Parathyroid adenoma (tissue), 2 donors: ENCODE measurements around the gene BORCS8.
"Not testable (repeated sequence)": the region's sequence is repeated elsewhere in the genome, so short reads cannot be mapped to it uniquely, and the experiment has no call there.

Experiments used
- H2AFZ ChIP-seq: fragments of 300-600 bp; sonication (generic); one replicate; pipeline ENCODE4 v1.7.0; 2017; ENCODE audit warnings: antibody characterized with exemption, mild to moderate bottlenecking
- H3K27ac ChIP-seq: fragments of 300-600 bp; sonication (generic); one replicate; pipeline ENCODE4 v1.7.0; 2017
- H3K27me3 ChIP-seq: fragments of 300-600 bp; sonication (generic); one replicate; pipeline ENCODE4 v1.7.0; 2017; ENCODE audit warnings: low read length; ENCODE audit not compliant: control insufficient read depth, insufficient read depth
- H3K36me3 ChIP-seq: fragments of 300-600 bp; sonication (generic); one replicate; pipeline ENCODE4 v1.7.0; 2017; ENCODE audit warnings: low read length; ENCODE audit not compliant: control insufficient read depth, insufficient read depth
- H3K4me1 ChIP-seq: fragments of 300-600 bp; sonication (generic); one replicate; pipeline ENCODE4 v1.7.0; 2017; ENCODE audit warnings: control low read depth
- H3K4me2 ChIP-seq: fragments of 300-600 bp; sonication (generic); one replicate; pipeline ENCODE4 v1.7.0; 2017; ENCODE audit warnings: low read length
- H3K4me3 ChIP-seq: fragments of 300-600 bp; sonication (generic); one replicate; pipeline ENCODE4 v1.7.0; 2017; ENCODE audit warnings: low read depth, low read length
- H3K79me2 ChIP-seq: fragments of 300-600 bp; sonication (generic); one replicate; pipeline ENCODE4 v1.7.0; 2017; ENCODE audit warnings: control low read depth
- H3K9ac ChIP-seq: fragments of 300-600 bp; sonication (generic); one replicate; pipeline ENCODE4 v1.7.0; 2017; ENCODE audit warnings: mild to moderate bottlenecking
- H3K9me3 ChIP-seq: fragments of 300-600 bp; sonication (generic); one replicate; pipeline ENCODE4 v1.7.0; 2017; ENCODE audit warnings: low read length; ENCODE audit not compliant: control insufficient read depth
- TF ChIP-seq, protein P1 (sequence below): fragments of 300-600 bp; sonication (generic); IDR thresholded peaks from one replicate; pipeline ENCODE4 v1.7.0; 2017; ENCODE audit warnings: antibody characterized with exemption, mild to moderate bottlenecking
- donor health status: primary hyperparathyroidism.

Gene BORCS8

DNA sequence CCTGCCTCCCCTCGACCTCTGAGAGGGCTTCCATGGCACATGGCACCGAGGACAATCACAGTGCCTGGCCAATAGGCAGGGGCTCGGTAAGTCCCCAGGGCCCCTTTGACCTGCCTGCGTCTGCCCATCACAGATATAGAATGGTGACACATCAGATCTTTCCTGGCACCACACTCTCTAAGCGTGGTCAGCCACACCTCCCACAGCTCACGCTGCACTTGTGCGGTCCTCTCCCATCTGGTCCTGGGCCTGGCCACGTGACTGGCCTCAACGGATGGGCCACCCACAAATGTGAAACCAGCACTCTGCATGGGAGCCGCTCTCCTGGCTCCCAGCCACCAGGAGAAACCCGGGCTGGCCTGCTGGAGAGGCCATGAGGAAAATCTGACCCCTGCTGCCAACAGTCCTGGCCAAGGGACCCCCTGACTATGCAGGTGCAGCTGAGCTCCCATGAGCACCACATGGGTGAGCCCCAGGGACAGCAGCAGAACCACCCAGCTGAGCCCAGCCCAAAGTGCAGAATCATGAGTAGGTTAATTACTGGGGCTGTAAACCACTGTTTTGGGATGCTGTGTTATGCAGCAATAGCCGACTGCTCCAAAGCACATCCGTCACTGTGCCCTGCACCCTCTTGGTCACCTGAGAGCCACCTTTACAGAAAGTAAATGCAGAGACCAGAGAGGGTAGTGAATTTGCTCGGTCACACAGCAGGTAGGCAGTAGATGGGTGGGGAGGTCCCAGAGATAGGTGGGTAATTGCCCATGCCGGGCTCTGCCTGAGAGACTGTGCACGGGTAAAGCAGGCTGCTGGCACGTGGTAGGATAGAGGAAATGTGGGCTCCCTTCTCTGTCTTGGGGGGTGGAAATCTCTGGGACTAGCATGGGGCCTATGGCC is 12.2 kb downstream of the BORCS8 start:
- Histone ChIP-seq H3K9me3 (no peaks in the 10 kb centered on the region), H3K79me2 (no peaks in the 10 kb centered on the region), H3K27me3 (no peaks in the 10 kb centered on the region), H3K9ac (no peak overlapping the region), H3K27ac (no peak overlapping the region), H2AFZ (no peak overlapping the region), H3K4me3 (no peak overlapping the region), H3K36me3 (no peaks in the 10 kb centered on the region), H3K4me2 (no peak overlapping the region), H3K4me1 (no peaks in the 10 kb centered on the region)
- TF ChIP-seq, protein P1, sequence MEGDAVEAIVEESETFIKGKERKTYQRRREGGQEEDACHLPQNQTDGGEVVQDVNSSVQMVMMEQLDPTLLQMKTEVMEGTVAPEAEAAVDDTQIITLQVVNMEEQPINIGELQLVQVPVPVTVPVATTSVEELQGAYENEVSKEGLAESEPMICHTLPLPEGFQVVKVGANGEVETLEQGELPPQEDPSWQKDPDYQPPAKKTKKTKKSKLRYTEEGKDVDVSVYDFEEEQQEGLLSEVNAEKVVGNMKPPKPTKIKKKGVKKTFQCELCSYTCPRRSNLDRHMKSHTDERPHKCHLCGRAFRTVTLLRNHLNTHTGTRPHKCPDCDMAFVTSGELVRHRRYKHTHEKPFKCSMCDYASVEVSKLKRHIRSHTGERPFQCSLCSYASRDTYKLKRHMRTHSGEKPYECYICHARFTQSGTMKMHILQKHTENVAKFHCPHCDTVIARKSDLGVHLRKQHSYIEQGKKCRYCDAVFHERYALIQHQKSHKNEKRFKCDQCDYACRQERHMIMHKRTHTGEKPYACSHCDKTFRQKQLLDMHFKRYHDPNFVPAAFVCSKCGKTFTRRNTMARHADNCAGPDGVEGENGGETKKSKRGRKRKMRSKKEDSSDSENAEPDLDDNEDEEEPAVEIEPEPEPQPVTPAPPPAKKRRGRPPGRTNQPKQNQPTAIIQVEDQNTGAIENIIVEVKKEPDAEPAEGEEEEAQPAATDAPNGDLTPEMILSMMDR, result no peak

DNA sequence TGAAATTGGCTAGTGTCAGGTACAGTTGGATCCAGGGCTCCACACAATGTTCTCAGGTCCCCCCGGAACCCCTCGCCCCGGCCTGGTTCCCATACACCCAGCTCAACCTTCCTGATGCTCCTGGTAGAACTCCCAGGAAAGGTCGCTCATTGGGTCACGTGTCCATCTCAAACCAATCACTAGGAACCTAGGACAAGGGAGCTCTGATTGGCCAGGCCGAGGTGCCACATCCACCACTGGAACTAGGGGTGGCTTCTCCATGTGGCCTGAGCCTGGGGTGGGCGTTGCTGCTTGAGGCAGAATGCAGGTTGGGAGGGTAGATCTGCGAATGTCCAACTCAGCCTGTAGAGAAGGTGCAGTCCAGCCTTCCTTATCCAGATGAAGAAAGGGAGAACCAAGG is 15.0 kb downstream of the BORCS8 start:
- Histone ChIP-seq H3K79me2 (no peaks in the 10 kb centered on the region), H3K9me3 (no peaks in the 10 kb centered on the region), H3K4me3 (no peak overlapping the region), H3K4me2 (no peak overlapping the region), H2AFZ (no peak overlapping the region), H3K27ac (no peak overlapping the region), H3K9ac (no peak overlapping the region), H3K36me3 (no peaks in the 10 kb centered on the region), H3K4me1 (no peaks in the 10 kb centered on the region), H3K27me3 (no peaks in the 10 kb centered on the region)
- TF ChIP-seq, protein P1, result no peak

DNA sequence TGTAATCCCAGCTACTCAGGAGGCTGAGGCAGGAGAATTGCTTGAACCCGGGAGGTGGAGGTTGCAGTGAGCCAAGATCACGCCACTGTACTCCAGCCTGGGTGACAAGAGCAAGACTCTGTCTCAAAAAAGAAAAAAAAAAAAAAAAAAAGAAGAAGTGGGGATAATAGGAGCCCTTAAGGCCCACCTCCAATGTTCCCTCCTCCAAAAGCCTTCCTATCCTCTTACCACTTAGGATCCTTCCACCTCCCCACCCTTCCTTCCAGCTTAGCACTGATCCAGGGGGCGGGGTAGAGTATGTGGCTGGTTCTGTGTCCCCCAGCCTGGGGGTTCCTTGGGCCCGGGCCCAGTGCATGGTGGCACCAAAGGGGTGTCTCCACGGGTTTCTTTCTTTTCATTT is 18.7 kb downstream of the BORCS8 start:
- H3K27me3 ChIP-seq, H3K27ac ChIP-seq, H3K9me3 ChIP-seq, H3K4me1 ChIP-seq, H3K79me2 ChIP-seq, H3K4me3 ChIP-seq, H2AFZ ChIP-seq, H3K4me2 ChIP-seq, H3K9ac ChIP-seq, H3K36me3 ChIP-seq: not testable (repeated sequence)

DNA sequence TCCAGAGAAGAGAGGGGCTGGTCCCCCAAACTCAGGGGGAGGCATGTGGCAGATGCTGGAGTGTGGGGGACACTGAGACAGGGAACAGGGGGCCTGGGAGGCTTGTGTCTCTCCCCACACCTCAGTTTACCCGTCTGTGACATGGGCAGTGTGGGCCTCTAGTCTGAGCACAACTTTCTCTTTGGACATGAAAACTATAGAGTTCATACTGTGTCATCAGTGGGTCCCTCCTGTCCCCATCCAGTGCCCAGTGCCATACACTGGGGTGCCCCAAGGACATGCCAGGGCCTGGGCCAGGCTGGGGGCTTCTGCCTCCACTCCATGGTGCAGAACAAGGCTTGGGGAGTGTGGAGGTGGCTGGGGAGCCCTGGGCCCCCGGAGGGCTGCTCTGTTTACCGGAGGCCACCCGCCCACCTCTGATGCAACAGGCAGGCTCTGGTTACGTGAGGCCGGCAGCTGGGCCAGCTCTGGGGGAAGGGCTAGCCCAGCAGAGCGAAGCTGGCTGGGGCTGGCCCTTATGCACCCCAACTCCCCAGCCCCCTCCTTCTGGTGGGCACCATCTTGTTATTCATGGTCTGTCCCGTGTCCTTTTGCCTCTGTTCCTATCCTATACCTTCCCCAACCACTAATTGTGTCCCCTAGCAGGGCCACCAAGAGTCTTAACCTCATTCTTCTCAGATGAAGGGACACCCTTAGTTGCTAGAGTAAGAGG is 20.0 kb downstream of the BORCS8 start:
- peaks cover 2% of the 10 kb centered on the region for H3K4me1 ChIP-seq
- H3K9ac ChIP-seq, result no peak overlapping the region
- no peaks in the 10 kb centered on the region for H3K79me2 ChIP-seq
- H3K27ac ChIP-seq, result no peak overlapping the region
- H3K4me2 ChIP-seq, result no peak overlapping the region
- H3K36me3 ChIP-seq, result no peaks in the 10 kb centered on the region
- H3K9me3 ChIP-seq, result no peaks in the 10 kb centered on the region
- no peak overlapping the region for H2AFZ ChIP-seq
- H3K4me3 ChIP-seq, result no peak overlapping the region
- no peaks in the 10 kb centered on the region for H3K27me3 ChIP-seq
- TF ChIP-seq, protein P1, result no peak

DNA sequence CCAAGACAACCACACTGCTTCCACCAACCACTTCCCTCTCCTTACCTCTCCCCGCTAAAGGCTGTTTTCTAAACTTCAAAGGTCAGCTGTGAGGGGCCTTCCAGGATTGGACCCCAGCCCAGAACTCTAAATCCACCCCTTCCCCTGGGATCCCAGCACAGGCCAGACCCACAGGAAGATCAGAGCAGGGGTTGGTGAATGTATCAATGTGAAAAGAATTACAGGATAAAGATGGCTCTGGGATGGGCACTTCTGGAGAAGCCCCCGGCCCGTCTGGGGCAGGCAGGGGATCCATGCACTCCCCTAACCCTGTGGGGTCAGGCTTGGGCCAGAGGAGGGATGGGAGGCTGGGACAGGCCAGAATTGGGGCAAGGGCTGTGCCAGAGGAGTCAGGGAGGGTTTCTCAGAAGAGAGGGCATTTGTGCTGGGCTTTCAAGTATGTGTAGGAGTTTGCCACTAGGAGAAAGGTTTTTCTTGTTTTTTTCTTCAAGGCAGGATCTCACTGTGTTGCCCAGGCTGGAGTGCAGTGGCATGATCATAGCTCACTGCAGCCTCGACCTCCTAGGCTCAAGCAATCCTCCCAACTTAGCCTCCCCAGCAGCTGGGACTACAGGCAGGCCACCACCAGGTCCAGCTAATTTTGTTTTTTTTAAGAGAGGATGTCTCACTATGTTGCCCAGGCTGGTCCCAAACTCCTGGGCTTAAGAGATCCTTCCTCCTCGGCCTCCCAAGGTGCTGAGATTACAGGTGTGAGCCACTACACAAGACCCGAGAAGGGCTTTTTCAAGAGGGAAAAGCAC is 20.9 kb downstream of the BORCS8 start:
- H3K4me3 ChIP-seq, result no peak overlapping the region
- TF ChIP-seq, protein P1, result no peak
- peaks cover 2% of the 10 kb centered on the region for H3K4me1 ChIP-seq
- no peaks in the 10 kb centered on the region for H3K9me3 ChIP-seq
- no peak overlapping the region for H3K27ac ChIP-seq
- no peaks in the 10 kb centered on the region for H3K79me2 ChIP-seq
- no peaks in the 10 kb centered on the region for H3K36me3 ChIP-seq
- H2AFZ ChIP-seq, result no peak overlapping the region
- H3K9ac ChIP-seq, result no peak overlapping the region
- no peaks in the 10 kb centered on the region for H3K27me3 ChIP-seq
- no peak overlapping the region for H3K4me2 ChIP-seq
